COLO668 (cell line): ENCODE measurements around the gene COL6A2.

ENCODE experiments used
- DNase-seq: peaks from one replicate; lab custom pipeline; 2025; ENCODE audit not compliant: unreplicated experiment; lab: John Stamatoyannopoulos, UW

The COL6A2 gene

DNA sequence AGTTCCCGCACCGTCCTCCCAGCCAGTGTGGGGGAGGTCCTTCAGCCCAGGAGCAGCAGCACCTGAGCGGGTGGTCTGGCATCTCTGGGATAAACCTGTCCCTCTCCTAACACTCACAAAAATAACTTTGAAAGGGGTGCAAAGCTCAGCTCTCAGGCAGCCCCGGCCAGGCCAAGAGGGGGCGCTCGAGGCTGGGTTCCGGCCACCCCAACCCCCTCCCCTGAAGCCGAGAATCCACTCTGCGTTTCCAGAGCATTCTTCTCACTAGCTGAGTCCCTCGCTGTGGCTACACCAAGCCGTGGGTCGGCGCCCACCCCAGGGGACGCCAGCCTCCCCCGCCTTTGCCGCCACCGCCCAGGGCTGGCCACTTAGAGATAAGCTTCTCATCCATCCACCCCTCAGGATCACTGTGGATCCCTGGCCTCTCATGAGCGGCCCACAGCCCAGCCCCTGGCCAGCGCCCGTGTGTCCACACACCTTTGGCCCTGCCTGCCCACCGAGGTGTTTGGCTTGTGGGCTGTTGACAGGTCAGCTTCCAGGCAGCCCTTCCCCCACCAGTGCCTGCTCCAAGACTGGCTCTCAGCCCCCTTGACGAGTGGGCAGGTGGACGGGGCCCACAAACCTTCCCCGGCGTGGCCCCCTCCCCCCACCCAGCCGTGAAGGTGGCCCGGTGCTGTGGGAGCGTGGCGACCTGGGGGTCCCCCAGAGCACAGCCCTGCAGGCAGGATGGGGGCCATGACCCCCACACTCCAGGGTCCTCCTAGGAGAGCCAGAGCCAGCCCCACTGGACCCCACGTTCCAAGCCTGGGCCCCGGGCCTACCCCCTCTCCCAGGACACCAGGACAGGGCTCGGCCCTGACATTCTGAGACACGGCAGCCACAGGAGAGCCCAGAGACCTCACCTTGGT lies 55.6 kb downstream of the COL6A2 start:
- DNase-seq = peak; percentile 60

DNA sequence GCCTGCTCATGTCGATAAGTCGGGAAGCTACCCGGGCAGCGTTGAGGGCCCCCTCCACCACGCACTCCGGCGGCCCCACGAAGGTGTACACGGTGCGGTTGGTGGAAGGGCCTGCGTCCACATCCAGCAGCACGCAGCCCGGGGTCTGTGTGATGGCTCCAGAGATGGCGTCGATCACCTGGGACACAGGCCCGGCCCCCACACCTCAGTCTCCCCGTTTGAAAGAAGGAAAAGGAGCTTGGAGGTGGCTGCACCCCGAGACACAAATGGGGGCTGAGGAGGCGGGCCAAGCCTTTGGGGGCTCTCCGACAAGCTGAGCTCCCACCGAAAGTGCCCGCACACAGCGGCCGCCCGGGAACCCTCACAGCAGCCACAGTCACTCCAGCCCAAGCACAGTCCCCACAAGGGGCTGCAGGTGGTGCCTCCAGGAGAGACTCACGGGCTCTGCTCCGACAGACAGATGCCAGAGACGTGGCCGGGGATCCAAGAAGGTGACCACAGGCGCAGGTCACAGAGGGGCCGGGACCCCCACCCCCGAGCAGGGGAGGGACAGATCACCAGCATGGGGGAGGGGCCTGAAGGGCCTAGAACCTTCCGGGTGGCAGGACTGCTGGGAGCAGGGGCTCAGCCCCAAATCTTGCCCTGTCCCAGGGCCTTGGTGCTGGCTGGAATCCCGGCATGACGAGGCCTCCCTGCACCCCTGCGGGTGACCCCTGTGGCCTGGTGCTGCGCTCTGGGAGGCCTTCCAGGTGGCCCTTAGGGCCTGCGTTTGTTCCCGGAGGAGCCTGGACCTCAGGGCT lies 56.4 kb downstream of the COL6A2 start:
- no peak for DNase-seq

DNA sequence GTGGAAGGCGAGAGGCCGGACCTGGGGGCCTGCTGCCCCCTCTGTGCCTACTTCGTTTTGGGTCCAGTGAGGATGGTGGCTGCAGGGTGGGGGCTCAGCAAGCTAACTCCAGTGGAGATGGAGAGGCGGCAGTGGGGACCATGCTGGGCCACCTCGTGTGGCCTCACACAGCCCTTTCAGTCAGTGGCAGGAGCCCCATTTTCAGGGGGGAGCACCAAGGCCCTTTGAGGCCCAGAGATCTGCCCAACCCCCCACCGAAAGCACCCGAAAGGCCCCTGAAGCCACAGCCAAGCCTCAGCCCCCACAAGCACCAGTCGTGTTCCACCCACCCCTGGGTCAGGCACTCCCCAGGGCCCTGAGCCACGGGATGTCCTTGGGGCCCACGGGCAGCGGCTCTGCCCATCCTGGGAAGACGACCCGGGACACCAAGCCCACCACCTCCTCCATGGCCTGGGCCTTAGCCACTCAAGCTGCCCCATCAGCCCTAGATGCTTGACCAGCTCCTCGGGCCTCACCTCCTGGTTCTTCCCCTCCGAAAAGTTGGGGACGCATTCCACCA lies 57.1 kb downstream of the COL6A2 start:
- DNase-seq = no peak

DNA sequence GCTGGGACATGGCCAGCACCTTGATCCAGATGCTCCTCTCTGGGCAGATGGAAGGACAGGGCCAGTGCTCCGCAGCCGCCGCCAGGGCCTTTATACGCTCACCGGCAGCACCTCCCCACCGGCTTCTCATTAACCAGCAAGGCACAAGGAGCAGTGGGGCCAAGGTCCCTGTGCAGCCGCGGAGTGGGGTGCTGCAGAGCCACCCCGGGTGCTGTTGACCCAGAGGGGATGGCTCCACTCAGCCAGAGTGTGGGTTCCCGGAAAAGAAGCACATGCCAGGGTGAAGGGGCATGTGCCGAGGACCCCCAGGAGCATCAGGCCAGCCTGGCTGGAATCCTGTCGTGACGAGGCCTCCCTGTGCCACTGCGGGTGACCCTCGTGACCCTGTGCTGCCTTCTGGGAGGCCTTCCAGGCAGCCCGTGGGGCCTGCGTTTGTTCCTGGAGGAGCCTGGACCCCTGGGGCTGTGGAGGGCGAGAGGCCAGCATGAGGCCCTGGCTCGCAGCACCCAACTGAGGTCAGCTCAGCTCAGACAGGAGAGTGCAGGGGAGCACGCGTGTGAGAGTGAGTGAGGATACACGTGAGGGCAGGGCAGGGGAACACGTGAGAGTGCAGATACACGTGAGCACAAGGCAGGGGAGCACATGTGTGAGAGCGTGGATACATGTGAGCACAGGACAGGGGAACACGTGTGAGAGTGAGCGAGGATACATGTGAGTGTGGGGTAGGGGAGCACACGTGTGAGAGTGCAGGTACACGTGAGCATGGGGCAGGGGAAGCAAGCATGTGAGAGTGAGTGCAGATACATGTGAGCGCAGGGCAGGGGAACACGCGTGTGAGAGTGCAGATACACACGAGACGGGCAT lies 57.8 kb downstream of the COL6A2 start, which contains the start of gene FTCD:
Gene FTCD, minus strand, starts transcription at position 66 of the 864 bp plus-strand sequence. Its CDS starts 56 bp downstream, at position 10.
- no peak for DNase-seq

DNA sequence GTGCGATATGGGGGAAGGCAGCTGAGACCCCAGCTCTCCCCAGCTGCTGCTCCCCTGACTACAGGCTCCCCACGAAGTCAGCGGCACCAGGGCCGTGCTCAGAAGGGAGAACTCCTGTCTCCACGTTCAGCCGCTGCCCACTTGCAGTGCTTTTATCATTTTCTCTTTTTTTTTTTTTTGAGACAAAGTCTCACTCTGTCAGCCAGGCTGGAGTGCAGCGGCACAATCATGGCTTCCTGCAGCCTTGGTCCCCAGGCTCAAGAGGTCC lies 58.4 kb downstream of the COL6A2 start:
- no peak for DNase-seq

DNA sequence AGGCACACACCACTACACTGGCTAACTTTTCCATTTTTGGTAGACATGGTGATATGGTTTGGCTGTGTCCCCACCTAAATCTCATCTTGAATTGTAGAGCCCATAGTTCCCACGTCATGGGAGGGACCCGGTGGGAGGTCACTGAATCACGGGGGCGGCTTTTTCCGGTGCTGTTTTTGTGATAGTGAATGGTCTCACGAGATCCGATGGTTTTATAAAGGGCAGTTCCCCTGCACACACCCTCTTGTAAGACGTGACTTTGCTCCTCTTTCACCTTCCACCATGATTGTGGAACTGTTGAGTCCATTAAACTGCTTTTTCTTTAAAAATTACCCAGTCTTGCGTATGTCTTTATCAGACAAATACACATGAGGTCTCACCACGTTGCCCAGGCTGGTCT lies 58.8 kb downstream of the COL6A2 start:
- DNase-seq = no peak

DNA sequence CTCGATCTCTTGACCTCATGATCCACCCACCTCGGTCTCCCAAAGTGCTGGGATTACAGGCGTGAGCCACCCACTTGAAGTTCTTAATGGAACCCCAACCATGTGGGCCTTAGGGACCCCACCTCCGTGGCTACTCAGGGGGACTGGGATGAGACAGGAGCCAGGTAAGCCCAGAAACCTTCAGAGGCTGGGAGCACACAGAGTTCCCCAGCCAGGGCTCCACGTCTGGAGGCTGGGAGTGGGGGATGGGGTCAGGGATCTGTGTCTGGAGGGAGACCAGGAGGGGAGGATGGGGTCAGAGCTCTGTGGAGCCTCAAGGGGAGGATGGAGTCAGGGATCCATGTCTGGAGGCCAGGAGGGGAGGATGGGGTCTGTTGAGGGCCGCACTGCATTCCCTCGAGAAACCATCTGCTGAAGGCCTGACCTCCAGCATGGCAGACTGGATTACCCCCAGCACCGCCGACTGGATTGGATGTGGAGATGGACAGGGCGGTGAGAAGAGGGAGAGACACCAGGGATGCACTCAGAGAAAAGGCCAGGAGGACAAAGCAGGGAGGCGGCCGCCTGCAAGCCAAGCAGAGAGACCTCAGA lies 59.6 kb downstream of the COL6A2 start:
- DNase-seq = no peak

DNA sequence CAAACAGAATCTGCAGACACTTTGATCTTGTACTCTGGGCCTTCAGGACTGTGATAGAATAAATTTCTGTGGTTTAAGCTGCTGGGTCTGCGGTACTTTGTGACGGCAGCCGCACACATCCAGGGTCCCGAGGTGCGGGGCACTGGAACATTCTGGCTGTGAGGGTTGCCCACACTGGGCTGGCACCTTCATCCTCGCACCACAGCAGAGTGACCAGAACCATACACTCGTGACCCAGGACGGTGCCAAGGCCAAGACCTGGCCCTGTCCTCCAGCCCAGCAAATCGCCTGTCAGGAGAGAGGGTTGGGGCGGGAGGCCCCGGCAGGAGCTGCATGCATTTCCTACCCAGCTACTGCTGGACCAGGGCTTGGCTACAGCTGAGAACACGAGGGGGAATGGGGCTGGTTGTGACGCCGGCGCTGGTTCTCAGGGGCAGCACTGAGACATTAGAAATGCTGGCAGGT lies 60.1 kb downstream of the COL6A2 start:
- no peak for DNase-seq

DNA sequence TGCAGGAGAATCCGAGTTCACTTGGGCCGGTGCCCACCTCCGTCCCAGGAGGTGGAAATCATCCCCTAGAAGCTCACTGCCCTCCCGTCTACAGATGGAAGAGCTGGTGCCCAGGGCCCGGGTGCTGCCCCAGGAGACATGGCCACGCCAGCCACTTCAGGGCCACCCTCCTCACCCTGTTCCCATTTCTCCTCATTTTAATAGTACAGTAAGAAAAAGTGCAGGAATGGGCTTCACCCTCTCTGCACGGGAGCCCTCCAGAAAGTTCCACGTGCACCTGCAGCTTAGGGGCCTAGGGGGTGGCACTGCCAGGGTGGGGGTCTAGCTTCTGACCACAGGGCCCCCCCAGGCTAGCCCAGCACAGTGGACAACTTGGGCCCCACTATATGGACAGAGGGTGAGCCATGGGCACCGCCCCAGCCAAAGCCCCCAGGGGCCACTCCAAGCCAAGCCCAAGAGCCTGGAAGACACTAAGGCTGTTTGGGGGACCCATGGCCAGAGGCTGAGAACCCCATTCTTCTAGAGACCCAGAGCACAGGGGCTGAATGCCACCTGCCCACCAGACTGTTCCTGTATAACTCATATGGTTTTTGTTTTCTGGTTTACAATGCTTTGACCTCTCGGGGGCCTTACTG lies 60.9 kb downstream of the COL6A2 start:
- DNase-seq = no peak

DNA sequence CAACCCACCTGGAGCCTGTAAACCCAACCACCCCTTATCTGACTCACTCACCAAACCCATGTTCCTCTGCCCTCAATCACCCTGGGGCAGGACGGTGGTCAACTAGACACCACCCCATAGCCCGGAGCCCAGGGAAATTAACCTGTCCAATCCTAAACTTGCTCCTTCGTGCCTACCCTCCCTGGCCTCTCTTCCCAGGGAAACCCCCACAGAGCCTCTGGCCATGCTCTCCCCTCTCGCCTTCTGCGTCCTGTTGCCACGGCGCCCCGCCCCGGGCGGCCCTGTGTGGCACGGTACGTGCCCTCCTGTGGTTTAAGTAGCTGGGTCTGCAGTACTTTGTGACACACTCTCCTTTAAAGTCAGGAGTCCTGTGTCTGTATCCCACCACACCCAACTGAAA lies 61.5 kb downstream of the COL6A2 start:
- no peak for DNase-seq

DNA sequence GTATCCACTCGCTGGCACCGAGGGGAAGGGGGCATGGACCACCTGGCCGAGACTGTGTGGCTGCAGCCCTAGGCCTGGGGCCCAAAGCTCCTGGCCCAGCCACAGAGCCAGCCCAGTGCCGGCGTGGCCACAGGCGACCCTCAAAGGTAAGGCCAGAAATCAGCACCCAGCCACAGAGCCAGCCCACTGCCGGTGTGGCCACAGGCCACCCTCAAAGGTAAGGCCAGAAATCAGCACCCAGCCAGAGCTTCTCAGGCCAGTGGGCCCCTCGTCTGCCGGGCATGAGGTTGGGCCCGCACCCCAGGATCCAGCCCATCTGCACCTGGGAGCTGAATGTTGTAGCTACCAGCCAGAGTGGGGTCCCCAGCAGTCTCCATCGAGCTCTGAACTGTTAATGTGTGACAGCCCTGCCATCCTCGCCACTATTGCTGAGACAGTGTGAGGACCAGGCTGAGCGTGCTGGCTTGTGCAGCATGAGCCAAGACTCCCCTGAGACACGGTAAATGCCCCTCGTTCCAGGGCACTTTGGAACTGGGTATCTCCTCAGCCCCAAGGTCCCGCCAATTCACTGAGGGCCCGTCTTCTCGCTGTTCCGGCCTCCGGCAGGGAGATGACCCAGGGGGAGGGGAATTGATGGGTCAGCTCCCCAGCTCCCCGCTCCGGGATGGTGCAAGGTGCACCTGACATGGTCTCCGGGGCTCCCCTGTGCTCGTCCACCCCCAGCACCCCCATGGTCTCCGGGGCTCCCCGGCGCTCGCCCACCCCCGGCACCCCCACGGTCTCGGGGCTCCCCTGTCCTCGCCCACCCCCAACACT lies 62.1 kb downstream of the COL6A2 start:
- no peak for DNase-seq

DNA sequence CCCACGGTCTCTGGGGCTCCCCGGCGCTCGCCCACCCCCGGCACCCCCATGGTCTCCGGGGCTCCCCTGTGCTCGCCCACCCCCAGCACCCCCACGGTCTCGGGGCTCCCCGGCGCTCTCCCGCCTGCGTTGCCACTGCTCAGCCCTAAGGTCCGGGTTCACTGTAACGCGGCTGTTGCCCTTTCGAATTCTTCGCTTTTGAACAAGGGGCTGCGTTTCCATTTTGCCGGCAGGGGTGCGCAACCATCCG lies 62.7 kb downstream of the COL6A2 start:
- DNase-seq = no peak

DNA sequence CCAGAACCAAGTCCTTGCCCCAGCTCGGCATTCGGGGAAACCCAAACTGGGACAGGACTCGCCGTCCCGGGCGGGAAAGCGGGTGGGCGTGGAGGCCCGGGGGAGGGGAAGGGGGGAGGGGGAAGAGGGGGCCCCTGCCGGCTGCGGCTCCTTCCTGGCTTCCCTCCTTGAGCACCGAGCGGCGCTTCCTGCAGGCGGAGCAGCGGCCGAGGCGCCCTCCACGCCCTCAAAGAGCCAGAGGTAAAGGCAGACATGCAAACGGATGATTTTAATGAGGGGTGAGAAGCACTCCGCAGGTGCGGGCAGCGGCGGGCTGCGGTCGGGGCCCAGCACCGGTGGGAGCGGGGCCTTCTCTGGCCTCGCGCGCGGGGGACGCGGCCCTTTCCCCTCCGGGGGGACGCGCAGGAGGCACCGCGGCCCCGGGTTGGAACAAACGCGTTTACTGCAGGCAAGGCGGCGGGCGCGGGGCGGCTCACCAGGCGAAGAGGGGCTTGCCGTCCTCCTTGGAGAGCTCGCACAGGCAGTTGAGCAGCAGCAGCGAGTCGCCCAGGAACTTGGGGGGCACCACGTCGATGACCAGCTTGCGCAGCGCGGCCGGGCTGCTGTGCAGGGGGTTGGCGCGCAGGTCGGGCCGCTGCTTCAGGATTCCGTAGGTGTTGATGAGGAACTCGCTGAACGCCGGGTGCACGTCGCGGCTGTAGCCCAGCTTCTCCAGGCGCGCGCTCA lies 63.2 kb downstream of the COL6A2 start:
- DNase-seq = no peak

DNA sequence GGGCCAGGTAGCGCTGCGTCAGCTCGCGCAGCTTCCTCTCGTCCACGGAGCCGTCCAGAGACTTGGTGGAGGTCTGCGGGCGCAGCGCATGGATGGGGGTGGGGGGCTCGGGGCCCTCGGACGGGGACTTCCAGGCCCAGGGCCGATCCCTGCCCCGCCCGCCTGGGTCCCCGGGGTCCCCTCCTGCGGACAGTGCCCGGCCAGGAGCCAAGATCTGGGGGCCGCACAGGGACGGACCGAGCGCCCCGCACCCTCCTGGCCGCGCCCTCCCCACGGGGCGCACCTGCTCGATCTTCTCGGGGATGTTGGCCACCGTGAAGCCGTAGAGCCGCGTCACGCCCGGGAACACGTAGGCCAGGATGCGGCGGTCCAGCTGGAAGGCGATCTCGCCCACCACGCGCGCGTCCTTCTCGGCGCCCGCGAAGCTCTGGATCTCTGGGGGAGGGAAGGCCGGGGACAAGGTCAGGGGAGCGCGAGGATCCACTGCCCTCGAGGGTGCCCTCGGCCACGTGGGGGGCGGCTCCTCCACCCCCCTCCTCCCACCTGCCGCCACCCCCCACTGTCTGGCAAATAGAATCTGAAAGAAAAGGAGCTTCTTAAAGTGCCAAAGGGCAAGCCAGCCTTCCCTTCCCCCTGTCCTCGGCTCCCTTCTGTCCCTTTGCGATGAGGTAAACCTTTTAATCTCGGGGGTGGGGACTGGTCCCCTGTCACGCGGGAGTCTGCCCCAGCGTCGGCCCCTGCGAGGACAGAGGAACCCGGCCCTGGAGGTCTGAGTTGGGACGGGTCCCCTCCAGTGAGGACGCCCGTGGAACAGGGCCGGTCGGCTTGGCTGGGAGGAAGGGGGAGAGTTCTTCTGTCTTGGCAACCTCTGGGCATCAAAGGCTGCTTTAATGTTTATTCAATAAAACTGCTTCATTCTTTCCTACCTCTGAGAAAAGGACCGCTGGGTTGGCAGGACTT lies 64.0 kb downstream of the COL6A2 start:
- DNase-seq = no peak

DNA sequence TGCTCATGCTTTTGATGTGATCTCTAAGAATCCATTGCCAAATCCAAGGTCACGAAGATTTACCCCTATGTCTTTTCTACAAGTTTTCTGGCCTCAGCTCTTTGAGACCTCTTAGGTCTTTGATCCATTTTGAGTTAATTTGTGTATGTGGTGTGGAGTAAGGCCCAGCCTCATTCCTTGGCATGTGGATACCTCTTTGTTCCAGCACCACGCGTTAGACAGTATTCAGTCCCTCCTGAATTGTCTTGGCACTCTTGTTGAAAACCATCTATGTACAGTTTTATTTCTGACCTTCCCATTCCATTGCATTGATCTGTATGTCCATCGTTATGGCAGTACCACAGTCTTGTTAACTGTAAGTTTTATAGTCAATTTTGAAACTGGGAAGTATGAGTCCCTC lies 65.5 kb downstream of the COL6A2 start:
- DNase-seq = no peak

DNA sequence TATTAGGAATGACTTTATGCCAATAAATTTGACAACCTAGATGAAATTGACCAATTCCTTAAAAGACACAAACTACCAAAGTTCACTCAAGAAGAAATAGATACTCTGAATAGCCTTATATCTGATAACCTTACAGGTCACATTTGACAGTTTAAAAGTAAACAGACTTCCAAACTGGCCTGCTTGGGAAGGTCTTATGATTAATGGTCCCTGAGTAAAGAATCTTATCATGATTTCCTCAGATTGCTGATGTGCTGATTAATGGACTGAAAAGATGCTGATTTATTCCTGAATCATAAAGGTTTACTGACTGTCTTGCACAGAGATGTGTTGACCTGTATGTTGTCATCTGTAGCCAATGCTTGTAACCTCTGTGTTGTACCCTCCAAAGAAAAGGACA lies 67.2 kb downstream of the COL6A2 start:
- DNase-seq = no peak

DNA sequence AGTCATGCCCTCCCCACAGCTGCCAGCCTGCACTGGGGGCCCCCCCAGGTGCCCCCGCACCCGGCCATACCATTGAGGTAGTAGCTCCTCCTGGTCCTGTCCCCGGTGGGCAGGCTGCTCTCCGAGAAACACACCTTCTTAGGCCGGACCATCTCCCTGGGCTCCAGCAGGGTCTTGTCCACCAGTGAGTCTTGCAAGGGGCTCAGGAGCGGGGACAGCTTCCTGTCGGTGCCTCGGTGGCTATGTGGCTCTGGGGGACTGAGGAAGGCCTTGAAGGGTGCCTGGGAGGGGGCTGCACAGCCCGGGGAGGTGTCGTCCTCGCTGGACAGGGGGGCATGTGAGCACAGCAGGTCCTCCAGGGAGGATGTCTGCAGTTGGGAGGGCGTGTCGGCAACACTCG lies 70.3 kb downstream of the COL6A2 start:
- no peak for DNase-seq
